Body of pancreas (tissue), 4 donors: ENCODE measurements around the gene SLC39A2. TPM values are rescaled to one million over a fixed set of nuclear protein-coding genes. Genes with fewer than 3 reads are reported as not detected.
A peak's percentile ranks its signal among the peaks of the same experiment; 100 is the strongest.
"Not testable (repeated sequence)": the region's sequence is repeated elsewhere in the genome, so short reads cannot be mapped to it uniquely, and the experiment has no call there.

ENCODE experiments used
- ATAC-seq: fragments of 150-250 bp; one replicate; pipeline ENCODE4 v1.9.1; 2016
- DNase-seq, 4 donors: peaks; one replicate each; pipeline ENCODE4 v3.0.0-alpha.2; 2019
- H3K27ac ChIP-seq, 4 donors: fragments of 200-600 bp; sonication (generic); 1 replicate in 3 of 4; 2 replicates in 1 of 4; pipeline versions ENCODE4 v1.5.1 to v1.6.1; 2016 to 2019; ENCODE audit warnings: mild to moderate bottlenecking in 1 of 4, mixed read lengths in 1 of 4, moderate library complexity in 1 of 4
- H3K27me3 ChIP-seq, 2 donors: fragments of 200-600 bp; sonication (generic); one replicate each; pipeline ENCODE4 v1.6.0; 2016; ENCODE audit warnings: mild to moderate bottlenecking in 1 of 2
- H3K36me3 ChIP-seq, 2 donors: fragments of 200-600 bp; sonication (generic); replicated peaks in 1 of 2; 2 replicates each; pipeline ENCODE4 v1.5.1; 2016; ENCODE audit warnings: low read depth in 2 of 2; ENCODE audit not compliant: insufficient read depth in 1 of 2
- H3K4me1 ChIP-seq: fragments of 200-600 bp; sonication (generic); one replicate; pipeline ENCODE4 v1.6.0; 2016
- H3K4me3 ChIP-seq, 2 donors: fragments of 200-600 bp; sonication (generic); 1 replicate in 1 of 2; 2 replicates in 1 of 2; pipeline ENCODE4 v1.5.1; 2016 to 2019
- H3K9me3 ChIP-seq, 3 donors: fragments of 200-600 bp; sonication (generic); 1 replicate in 2 of 3; 2 replicates in 1 of 3; pipeline ENCODE4 v1.5.1; 2016
- POLR2A ChIP-seq, 3 donors: fragments of 450-650 bp; IDR thresholded peaks; one replicate each; pipeline ENCODE4 v1.6.1; 2016; ENCODE audit warnings: antibody characterized with exemption in 3 of 3, mild to moderate bottlenecking in 2 of 3
- WGBS, 2 donors: methylation state at CpG; one replicate each; pipeline ENCODE4 v1.1.5; 2017; 5-methylcytosine and 5-hydroxymethylcytosine counted together
- intact Hi-C: fragments of 100-400 bp; cut with DNase I; formaldehyde crosslinking; loops from one replicate; pipeline ENCODE4 v1.15.1; 2023
- total RNA-seq, 2 donors: library from RNA; depleted of rRNA; stranded (reverse); fragments of >200 nt; gene quantifications; one replicate each; pipeline ENCODE4 v1.1.0, GENCODE V29; 2016
- TF ChIP-seq, protein P1 (sequence below), 7 experiments: fragments of 450-650 bp in 4 of 7; fragments of 200-600 bp in 3 of 7; sonication (generic) in 3 of 7; IDR thresholded peaks; one replicate each; pipeline ENCODE4 v1.5.1; 2016 to 2019; ENCODE audit warnings: antibody characterized with exemption in 7 of 7

The SLC39A2 gene, protein sequence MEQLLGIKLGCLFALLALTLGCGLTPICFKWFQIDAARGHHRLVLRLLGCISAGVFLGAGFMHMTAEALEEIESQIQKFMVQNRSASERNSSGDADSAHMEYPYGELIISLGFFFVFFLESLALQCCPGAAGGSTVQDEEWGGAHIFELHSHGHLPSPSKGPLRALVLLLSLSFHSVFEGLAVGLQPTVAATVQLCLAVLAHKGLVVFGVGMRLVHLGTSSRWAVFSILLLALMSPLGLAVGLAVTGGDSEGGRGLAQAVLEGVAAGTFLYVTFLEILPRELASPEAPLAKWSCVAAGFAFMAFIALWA
- total RNA-seq: not detected

DNA sequence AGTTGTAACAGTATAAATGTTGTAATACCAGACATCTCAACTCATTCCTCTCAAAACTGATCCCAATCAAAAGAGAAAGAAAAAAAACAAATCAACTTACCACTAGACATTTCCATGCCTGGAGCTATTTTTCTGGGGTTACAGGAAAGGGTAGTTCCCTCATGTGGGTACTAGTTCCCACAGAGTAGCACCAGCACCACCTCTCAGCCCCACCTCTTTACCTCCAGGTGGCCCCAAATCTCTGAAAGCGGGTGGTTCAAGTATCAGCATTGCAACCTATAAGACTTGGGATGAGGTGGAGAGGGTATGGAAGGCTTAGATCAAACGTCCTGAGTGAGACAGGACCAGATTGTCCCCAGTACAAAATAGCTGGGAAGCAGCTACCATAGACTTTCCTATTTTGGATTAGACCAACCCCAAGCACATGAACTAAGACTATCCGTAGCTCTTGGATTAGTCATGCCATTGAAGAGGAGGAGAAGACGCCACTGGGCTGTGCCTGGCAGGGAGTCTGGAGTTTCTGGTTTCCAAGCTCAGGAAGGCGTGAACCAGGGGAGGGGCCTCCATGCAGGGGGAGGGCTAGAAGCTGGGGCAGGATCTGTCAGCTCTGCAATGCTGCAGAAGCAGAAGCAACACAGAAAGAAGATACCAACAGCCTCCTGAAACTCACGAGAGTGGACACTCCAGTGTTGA, at the start of gene SLC39A2:
SLC39A2 (plus strand) TSS at position 620 of the 693 bp plus-strand sequence. CDS start 154 bp downstream, outside the sequence.
- no peak within 1 kb of the TSS for H3K27ac ChIP-seq
- 42 to 48% methylated on average over 6 of the region's 6 CpGs for WGBS, 2 donors
- H3K27me3 ChIP-seq: no peaks in the 10 kb centered on the region
- no peaks in the 10 kb centered on the region for H3K4me1 ChIP-seq
- DNase-seq: peak in 3 of 4 donors; percentile 38 to 44 (median 41)
- ATAC-seq: peak; percentile 54
- H3K4me3 ChIP-seq: no peak within 1 kb of the TSS
- peaks cover 19 to 23% of the 10 kb centered on the region in 2 donors for H3K36me3 ChIP-seq
- TF ChIP-seq, protein P1, sequence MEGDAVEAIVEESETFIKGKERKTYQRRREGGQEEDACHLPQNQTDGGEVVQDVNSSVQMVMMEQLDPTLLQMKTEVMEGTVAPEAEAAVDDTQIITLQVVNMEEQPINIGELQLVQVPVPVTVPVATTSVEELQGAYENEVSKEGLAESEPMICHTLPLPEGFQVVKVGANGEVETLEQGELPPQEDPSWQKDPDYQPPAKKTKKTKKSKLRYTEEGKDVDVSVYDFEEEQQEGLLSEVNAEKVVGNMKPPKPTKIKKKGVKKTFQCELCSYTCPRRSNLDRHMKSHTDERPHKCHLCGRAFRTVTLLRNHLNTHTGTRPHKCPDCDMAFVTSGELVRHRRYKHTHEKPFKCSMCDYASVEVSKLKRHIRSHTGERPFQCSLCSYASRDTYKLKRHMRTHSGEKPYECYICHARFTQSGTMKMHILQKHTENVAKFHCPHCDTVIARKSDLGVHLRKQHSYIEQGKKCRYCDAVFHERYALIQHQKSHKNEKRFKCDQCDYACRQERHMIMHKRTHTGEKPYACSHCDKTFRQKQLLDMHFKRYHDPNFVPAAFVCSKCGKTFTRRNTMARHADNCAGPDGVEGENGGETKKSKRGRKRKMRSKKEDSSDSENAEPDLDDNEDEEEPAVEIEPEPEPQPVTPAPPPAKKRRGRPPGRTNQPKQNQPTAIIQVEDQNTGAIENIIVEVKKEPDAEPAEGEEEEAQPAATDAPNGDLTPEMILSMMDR (IDR thresholded peaks at IDR 0.05): no peak
- TF ChIP-seq POLR2A (IDR thresholded peaks at IDR 0.05): no peak
- no peaks in the 10 kb centered on the region for H3K9me3 ChIP-seq
- intact Hi-C loops: no loop called here

GRCh38 chr14:20954736-20955537, 44.2 kb upstream of the SLC39A2 start, which contains the start of gene RNASE2:
Gene RNASE2 (plus strand): TSS chr14:20955487. CDS start chr14:20955772, 285 bp downstream.
- ATAC-seq, H3K4me3 ChIP-seq, intact Hi-C loops, H3K4me1 ChIP-seq, H3K36me3 ChIP-seq, H3K9me3 ChIP-seq, H3K27me3 ChIP-seq: not testable (repeated sequence)
- peak within 1 kb of the TSS in 1 of 4 donors; percentile 26 for H3K27ac ChIP-seq
- 48 to 54% methylated on average over 4 of the region's 4 CpGs for WGBS, 2 donors
- peak in 2 of 4 donors; percentile 9 to 32 for DNase-seq

GRCh38 chr14:20955538-20955873, 43.6 kb upstream of the SLC39A2 start:
- H3K27ac ChIP-seq: peak overlapping the region in 1 of 4 donors; percentile 26
- H3K4me1 ChIP-seq, intact Hi-C loops, H3K4me3 ChIP-seq, ATAC-seq, H3K27me3 ChIP-seq, H3K36me3 ChIP-seq, H3K9me3 ChIP-seq: not testable (repeated sequence)
- WGBS, 2 donors: 26 to 52% methylated on average over 5 of the region's 5 CpGs
- peak in 1 of 4 donors; percentile 40 for DNase-seq

- WGBS, 2 donors: 76 to 78% methylated on average over 11 of the region's 11 CpGs
- intact Hi-C loops: no loop called here
- no peak for ATAC-seq
Observed at GRCh38 chr14:20956376-20956976, 42.6 kb upstream of the SLC39A2 start.

GRCh38 chr14:20958946-20959345, 40.1 kb upstream of the SLC39A2 start:
- ATAC-seq, intact Hi-C loops: not testable (repeated sequence)

More at GRCh38 chr14:20956376-20956976, 42.6 kb upstream of the SLC39A2 start:
- DNase-seq: no peak
- no peaks in the 10 kb centered on the region for H3K27me3 ChIP-seq
- H3K4me3 ChIP-seq: no peak overlapping the region
- no peak overlapping the region for H3K27ac ChIP-seq
- no peaks in the 10 kb centered on the region for H3K36me3 ChIP-seq
- peaks cover 4% of the 10 kb centered on the region for H3K4me1 ChIP-seq
- no peaks in the 10 kb centered on the region for H3K9me3 ChIP-seq
- TF ChIP-seq, protein P1 (IDR thresholded peaks at IDR 0.05): no peak
- no peak for TF ChIP-seq POLR2A (IDR thresholded peaks at IDR 0.05)

More at GRCh38 chr14:20958946-20959345, 40.1 kb upstream of the SLC39A2 start:
- not testable (repeated sequence) for H3K27ac ChIP-seq, H3K4me1 ChIP-seq, DNase-seq, H3K27me3 ChIP-seq, H3K4me3 ChIP-seq, H3K36me3 ChIP-seq, H3K9me3 ChIP-seq
